CD4-positive, alpha-beta T cell (primary cell): ENCODE measurements around the gene DIMT1. TPM values are rescaled to one million over a fixed set of nuclear protein-coding genes. Genes with fewer than 3 reads are reported as not detected.

Experiments used
- ATAC-seq: fragments of 200-7000 bp; cut with Tn5 transposase; one replicate; pipeline ENCODE4 v1.10.0; 2022; ENCODE audit warnings: mild to moderate bottlenecking; ENCODE audit not compliant: poor library complexity
- CTCF ChIA-PET: fragments of 350-600 bp; sonication (Branson Sonifier 250); formaldehyde crosslinking; loops from one replicate; lab custom pipeline; 2021; ENCODE audit warnings: antibody characterized with exemption, inconsistent platforms; lab: Charles Lee
- POLR2A ChIA-PET: fragments of 350-600 bp; sonication (Branson Sonifier 250); formaldehyde crosslinking; loops from one replicate; lab custom pipeline; 2021; ENCODE audit warnings: antibody characterized with exemption, inconsistent platforms; lab: Charles Lee
- DNase-seq, 14 experiments: peaks; one replicate each; pipeline ENCODE4 v3.0.0-alpha.2; 2013 to 2020; ENCODE audit warnings: mixed read lengths in 2 of 14
- H3K27ac ChIP-seq, 2 donors: one replicate each; pipeline versions ENCODE4 v1.5.1 to v1.7.0; 2013; ENCODE audit warnings: low read length in 2 of 2, low read depth in 1 of 2, mild to moderate bottlenecking in 1 of 2
- H3K27me3 ChIP-seq, 2 experiments: 1 replicate in 1 of 2; 2 replicates in 1 of 2; pipeline versions ENCODE4 v1.6.1 to v1.7.0; 2013; ENCODE audit warnings: low read length in 2 of 2, control low read depth in 1 of 2, mild to moderate bottlenecking in 1 of 2, moderate library complexity in 1 of 2; ENCODE audit not compliant: insufficient read depth in 2 of 2, control insufficient read depth in 1 of 2
- H3K36me3 ChIP-seq: one replicate; pipeline ENCODE4 v1.6.1; 2013; ENCODE audit warnings: low read length, control low read depth; ENCODE audit not compliant: insufficient read depth
- H3K4me1 ChIP-seq: one replicate; pipeline ENCODE4 v1.6.1; 2013; ENCODE audit warnings: low read length, control low read depth; ENCODE audit not compliant: insufficient read depth
- H3K4me3 ChIP-seq: one replicate; pipeline ENCODE4 v1.5.1; 2013; ENCODE audit warnings: mild to moderate bottlenecking, low read length, moderate library complexity
- H3K9me3 ChIP-seq, 2 experiments: 1 replicate in 1 of 2; 2 replicates in 1 of 2; pipeline versions ENCODE4 v1.6.1 to v1.7.0; 2013; ENCODE audit warnings: low read length in 2 of 2, mild to moderate bottlenecking in 2 of 2, control low read depth in 1 of 2, moderate library complexity in 1 of 2; ENCODE audit not compliant: control insufficient read depth in 1 of 2, insufficient read depth in 1 of 2
- H3K27ac Mint-ChIP-seq: one replicate; pipeline ENCODE4 v1.8.0; 2020; ENCODE audit warnings: mixed read lengths
- H3K27me3 Mint-ChIP-seq: one replicate; pipeline ENCODE4 v1.8.0; 2021; ENCODE audit warnings: mixed read lengths
- H3K36me3 Mint-ChIP-seq: one replicate; pipeline ENCODE4 v1.8.0; 2021; ENCODE audit warnings: low read depth, mixed read lengths
- H3K4me1 Mint-ChIP-seq: one replicate; pipeline ENCODE4 v1.8.0; 2021; ENCODE audit warnings: low read depth, mixed read lengths
- H3K4me3 Mint-ChIP-seq: one replicate; pipeline ENCODE4 v1.8.0; 2020; ENCODE audit warnings: mild to moderate bottlenecking, mixed read lengths
- H3K9me3 Mint-ChIP-seq: one replicate; pipeline ENCODE4 v1.8.0; 2020; ENCODE audit warnings: mixed read lengths
- intact Hi-C, 2 experiments: fragments of 100-400 bp; cut with DNase I in 1 of 2; cut with micrococcal nuclease in 1 of 2; formaldehyde crosslinking; loops; one replicate each; pipeline versions ENCODE4 v1.15.1 to v1.9.0; 2023 to 2025; cut with DNase I, micrococcal nuclease
- total RNA-seq, 174 experiments: library from RNA in 2 of 174; stranded (reverse) in 2 of 174; gene quantifications; one replicate each; pipeline ENCODE4 v1.2.3 and lab custom pipeline; 2021 to 2026
- TF ChIP-seq, protein P1 (sequence below): fragments of 200-600 bp; IDR thresholded peaks from one replicate; pipeline ENCODE4 v1.8.0; 2022; ENCODE audit warnings: antibody characterized with exemption, mild to moderate bottlenecking

The DIMT1 gene
- total RNA-seq, 2 experiments from 2014 or later = 19.9 to 20.5 TPM

- ATAC-seq = no peak
- Mint-ChIP-seq H3K27ac (no peak overlapping the region), H3K27me3 (no peaks in the 10 kb centered on the region), H3K4me3 (no peak overlapping the region), H3K36me3 (peaks cover 8% of the 10 kb centered on the region), H3K4me1 (peaks cover 34% of the 10 kb centered on the region), H3K9me3 (no peaks in the 10 kb centered on the region)
- H3K4me1 ChIP-seq = no peaks in the 10 kb centered on the region
- ChIA-PET CTCF (no interaction called here), POLR2A (no interaction called here)
- intact Hi-C loops = no loop called here
- TF ChIP-seq, protein P1, sequence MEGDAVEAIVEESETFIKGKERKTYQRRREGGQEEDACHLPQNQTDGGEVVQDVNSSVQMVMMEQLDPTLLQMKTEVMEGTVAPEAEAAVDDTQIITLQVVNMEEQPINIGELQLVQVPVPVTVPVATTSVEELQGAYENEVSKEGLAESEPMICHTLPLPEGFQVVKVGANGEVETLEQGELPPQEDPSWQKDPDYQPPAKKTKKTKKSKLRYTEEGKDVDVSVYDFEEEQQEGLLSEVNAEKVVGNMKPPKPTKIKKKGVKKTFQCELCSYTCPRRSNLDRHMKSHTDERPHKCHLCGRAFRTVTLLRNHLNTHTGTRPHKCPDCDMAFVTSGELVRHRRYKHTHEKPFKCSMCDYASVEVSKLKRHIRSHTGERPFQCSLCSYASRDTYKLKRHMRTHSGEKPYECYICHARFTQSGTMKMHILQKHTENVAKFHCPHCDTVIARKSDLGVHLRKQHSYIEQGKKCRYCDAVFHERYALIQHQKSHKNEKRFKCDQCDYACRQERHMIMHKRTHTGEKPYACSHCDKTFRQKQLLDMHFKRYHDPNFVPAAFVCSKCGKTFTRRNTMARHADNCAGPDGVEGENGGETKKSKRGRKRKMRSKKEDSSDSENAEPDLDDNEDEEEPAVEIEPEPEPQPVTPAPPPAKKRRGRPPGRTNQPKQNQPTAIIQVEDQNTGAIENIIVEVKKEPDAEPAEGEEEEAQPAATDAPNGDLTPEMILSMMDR = no peak
- peaks cover 3% of the 10 kb centered on the region for H3K36me3 ChIP-seq
- H3K9me3 ChIP-seq = no peaks in the 10 kb centered on the region
- no peak overlapping the region for H3K27ac ChIP-seq
- H3K4me3 ChIP-seq = no peak overlapping the region
- no peak for DNase-seq
- H3K27me3 ChIP-seq = no peaks in the 10 kb centered on the region
These were observed 28.9 kb upstream of the DIMT1 start for GRCh38 chr5:62432621-62433064.

DNA sequence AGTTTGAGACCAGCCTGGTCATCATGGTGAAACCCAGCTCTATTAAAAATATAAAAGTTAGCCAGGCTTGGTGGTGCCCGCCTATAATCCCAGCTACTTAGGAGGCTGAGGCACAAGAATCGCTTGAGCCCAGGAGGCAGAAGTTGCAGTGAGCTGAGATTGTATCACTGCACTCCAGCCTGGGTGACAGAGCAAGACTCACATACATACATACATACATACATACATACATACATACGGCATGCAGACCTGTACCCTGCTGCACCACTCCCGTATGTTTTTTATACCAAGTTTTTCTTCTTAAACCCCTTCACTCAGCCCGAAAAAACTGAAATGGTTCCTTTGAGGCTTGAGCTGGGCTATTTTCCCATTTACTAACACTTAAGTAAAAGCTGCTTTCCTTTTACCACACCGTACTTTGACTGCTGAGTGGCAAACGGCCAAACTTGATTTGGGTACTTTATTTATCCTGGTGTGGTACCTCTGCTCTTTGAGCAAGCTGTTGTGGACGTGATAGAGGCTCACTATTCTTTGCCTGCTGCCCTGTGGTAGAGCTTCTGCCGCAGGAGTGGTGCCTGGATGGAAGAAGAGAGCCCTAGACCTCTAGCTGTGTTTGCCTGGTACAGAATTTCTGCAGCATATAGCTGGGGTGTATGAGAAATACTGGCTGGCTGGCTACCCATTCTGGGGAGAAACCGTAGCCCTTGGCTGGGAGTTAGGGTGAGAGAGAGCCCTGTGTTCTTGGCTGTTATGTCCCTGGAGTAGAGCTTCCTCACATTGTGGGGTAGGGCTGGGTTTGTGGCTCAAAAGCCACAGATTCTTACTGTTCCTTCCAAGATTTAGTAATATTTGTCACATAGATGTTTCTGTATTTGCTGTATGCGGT is 28.3 kb upstream of the DIMT1 start:
- POLR2A ChIA-PET = no interaction called here
- ATAC-seq = no peak

GRCh38 chr5:62424763-62425162 is 21.1 kb upstream of the DIMT1 start:
- H3K36me3 Mint-ChIP-seq = peaks cover 18% of the 10 kb centered on the region
- no peaks in the 10 kb centered on the region for H3K27me3 Mint-ChIP-seq
- no peak overlapping the region for H3K4me3 ChIP-seq
- ChIA-PET CTCF (no interaction called here), POLR2A (no interaction called here)
- no peak overlapping the region for H3K27ac Mint-ChIP-seq
- intact Hi-C loops = no loop called here
- H3K4me1 Mint-ChIP-seq = peaks cover 41% of the 10 kb centered on the region
- H3K9me3 ChIP-seq = no peaks in the 10 kb centered on the region
- H3K27me3 ChIP-seq = no peaks in the 10 kb centered on the region
- no peaks in the 10 kb centered on the region for H3K4me1 ChIP-seq
- no peak overlapping the region for H3K27ac ChIP-seq
- TF ChIP-seq, protein P1 = no peak
- no peak for DNase-seq
- no peak for ATAC-seq
- no peak overlapping the region for H3K4me3 Mint-ChIP-seq
- H3K9me3 Mint-ChIP-seq = no peaks in the 10 kb centered on the region
- no peaks in the 10 kb centered on the region for H3K36me3 ChIP-seq

More for the DNA sequence above, 28.3 kb upstream of the DIMT1 start:
- Histone ChIP-seq H3K36me3 (no peaks in the 10 kb centered on the region), H3K27me3 (no peaks in the 10 kb centered on the region), H3K9me3 (no peaks in the 10 kb centered on the region), H3K4me3 (no peak overlapping the region), H3K4me1 (no peaks in the 10 kb centered on the region), H3K27ac (no peak overlapping the region)
- intact Hi-C loops = no loop called here
- TF ChIP-seq, protein P1 = no peak
- CTCF ChIA-PET = no interaction called here
- H3K4me3 Mint-ChIP-seq = no peak overlapping the region
- no peak for DNase-seq
- H3K27ac Mint-ChIP-seq = no peak overlapping the region
- H3K36me3 Mint-ChIP-seq = peaks cover 4% of the 10 kb centered on the region
- H3K4me1 Mint-ChIP-seq = peaks cover 39% of the 10 kb centered on the region
- no peaks in the 10 kb centered on the region for H3K9me3 Mint-ChIP-seq
- no peaks in the 10 kb centered on the region for H3K27me3 Mint-ChIP-seq
